ENCODE data around the gene NBL1.

NBL1 gene, protein sequence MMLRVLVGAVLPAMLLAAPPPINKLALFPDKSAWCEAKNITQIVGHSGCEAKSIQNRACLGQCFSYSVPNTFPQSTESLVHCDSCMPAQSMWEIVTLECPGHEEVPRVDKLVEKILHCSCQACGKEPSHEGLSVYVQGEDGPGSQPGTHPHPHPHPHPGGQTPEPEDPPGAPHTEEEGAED

DNA sequence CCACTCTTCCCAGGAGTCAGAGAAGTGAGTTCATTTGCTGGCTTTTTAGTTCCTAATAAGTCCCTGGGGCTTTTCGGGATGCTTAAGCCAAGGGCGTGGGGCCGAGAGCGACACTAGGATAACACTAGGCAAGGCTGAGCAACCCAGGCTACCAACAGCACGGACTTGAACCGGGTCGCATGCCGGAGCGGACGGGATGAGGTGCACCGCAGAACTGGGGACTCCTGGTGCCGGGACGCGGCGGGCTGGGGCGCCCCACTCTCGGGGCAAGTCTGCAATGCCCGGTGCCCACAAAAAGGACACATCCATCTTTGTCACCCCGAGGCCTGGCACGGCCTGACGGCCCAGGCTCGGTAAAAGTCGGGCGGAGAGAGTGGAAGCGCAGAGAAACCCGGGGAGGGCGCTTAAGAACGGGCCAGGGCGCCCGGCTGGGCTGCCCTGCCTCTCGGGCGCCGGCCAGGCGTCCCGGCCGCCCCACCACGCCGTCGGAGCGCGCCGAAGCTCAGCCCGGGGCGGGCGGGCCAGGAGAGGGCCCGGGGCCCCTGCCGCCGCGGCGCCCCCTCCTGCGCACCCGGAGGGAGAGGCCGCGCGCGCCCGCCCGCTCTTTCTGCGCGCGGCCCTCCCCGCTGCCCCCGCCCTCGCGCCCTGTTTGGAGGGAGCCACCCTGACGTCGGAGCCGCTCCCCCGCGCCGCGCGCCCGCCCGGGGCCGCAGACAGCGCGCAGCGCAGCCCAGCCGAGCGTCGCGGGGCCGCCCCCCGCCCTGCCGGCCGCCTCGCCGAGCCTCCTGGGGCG is at the start of gene NBL1:
TSS of gene NBL1 (plus strand) at position 710 of the 793 bp plus-strand sequence. CDS start 10,720 bp downstream, outside the sequence.
- TF ChIP-seq FOXP2 (optimal IDR thresholded peaks at IDR 0.05; ENCODE audit: control extremely low read depth, extremely low read length, insufficient read depth) (no peak), EZH2 (IDR thresholded peaks at IDR 0.05) (no peak), POLR2AphosphoS5 (IDR thresholded peaks at IDR 0.05; ENCODE audit: borderline replicate concordance, low read depth, low read length) (no peak)
- H3K4me3 ChIP-seq: peak within 1 kb of the TSS; percentile 80

DNA sequence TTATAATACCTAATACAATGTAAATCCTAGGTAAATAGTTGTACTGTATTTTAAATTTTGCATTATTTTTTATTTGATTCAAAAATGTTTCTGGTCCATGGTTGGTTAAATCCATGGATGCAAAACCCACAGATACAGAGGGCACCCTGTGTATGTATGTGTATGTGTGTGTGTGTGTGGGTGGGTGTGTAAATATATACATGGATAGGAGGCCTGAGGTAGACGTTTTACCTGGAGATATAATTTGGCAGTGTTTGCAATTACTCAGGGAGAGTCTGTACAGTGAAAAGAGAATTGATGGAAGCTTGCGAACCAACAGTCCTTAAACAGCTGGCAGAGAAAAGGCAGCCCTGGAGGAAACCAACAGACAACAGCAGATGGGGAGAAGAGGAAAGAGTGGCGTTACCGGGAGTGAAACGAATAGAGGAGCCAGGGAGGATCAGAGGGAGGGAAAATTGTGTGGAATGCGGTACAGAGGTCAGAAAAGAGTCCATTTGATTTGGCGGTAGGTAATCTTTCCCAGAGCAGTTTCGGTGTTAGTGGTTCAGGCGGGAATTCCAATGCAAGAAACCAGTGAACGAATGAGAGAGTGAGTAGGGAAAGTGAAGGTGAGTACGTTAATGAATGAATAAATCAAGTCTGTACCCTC is 47.9 kb upstream of the NBL1 start:
- H3K36me3 ChIP-seq (ENCODE audit: insufficient read depth, low read length): peaks cover 13% of the 10 kb centered on the region

More for the DNA sequence above, at the start of gene NBL1:
- Histone ChIP-seq H3K9me3 (ENCODE audit: low read depth, low read length) (no peaks in the 10 kb centered on the region), H3K27ac (no peak within 1 kb of the TSS), H3K9ac (ENCODE audit: insufficient read length) (peak within 1 kb of the TSS; percentile 62), H3K36me3 (ENCODE audit: insufficient read depth, low read length) (no peaks in the 10 kb centered on the region)
- no peak for DNase-seq (ENCODE audit: low read depth, low spot score)

DNA sequence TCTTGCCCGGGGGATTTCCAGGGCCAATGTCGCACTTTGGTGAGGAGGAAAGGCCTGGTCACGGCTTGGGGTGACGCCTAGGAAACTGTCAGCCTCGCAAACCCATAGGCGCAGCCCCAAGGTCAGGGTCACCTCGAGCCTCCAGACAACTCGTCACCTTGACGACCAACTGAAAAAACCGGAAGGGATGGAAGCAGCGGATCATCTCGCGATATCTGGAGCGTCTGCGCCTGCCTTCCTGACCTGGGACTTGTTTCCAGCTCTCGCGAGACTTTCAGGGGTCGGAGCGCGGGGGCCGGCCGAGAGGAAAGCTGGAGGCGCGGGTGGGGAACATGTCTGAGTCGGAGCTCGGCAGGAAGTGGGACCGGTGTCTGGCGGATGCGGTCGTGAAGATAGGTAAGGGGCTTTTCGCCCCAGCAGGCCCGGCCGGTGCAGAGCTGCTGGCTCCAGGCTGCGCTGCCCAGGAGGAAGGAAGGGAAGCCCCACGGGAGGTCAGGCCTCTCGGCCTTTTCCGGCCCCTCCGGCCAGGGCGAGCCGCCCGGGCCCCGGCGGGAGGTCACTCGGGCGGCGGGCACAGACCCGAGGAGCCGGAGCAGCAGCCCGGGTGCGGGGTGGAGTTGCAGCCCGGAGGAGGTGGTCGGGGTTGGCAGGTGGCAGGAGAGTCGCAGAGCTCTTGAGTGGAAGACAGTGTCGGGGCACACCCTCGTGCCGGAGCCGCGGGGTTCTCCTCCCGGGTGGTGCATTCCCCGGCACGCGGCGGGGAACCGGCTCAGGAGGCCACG is 47.2 kb upstream of the NBL1 start:
- no peak for TF ChIP-seq FOXP2 (optimal IDR thresholded peaks at IDR 0.05; ENCODE audit: control extremely low read depth, extremely low read length, insufficient read depth)
- TF ChIP-seq EZH2 (IDR thresholded peaks at IDR 0.05): no peak
- TF ChIP-seq POLR2AphosphoS5 (IDR thresholded peaks at IDR 0.05; ENCODE audit: borderline replicate concordance, low read depth, low read length): peak; percentile 89
- peak overlapping the region; percentile 73; the same call in 1 of the 2 replicates for H3K27ac ChIP-seq
- no peaks in the 10 kb centered on the region for H3K9me3 ChIP-seq (ENCODE audit: low read depth, low read length)
- H3K4me3 ChIP-seq: peak overlapping the region; percentile 98
- peak overlapping the region; percentile 96 for H3K9ac ChIP-seq (ENCODE audit: insufficient read length)
- H3K36me3 ChIP-seq (ENCODE audit: insufficient read depth, low read length): peaks cover 18% of the 10 kb centered on the region
- peak; percentile 86 for DNase-seq (ENCODE audit: low read depth, low spot score)

More for the DNA sequence above, 47.9 kb upstream of the NBL1 start:
- no peak for TF ChIP-seq POLR2AphosphoS5 (IDR thresholded peaks at IDR 0.05; ENCODE audit: borderline replicate concordance, low read depth, low read length)
- no peak for TF ChIP-seq EZH2 (IDR thresholded peaks at IDR 0.05)
- no peak for TF ChIP-seq FOXP2 (optimal IDR thresholded peaks at IDR 0.05; ENCODE audit: control extremely low read depth, extremely low read length, insufficient read depth)
- no peaks in the 10 kb centered on the region for H3K9me3 ChIP-seq (ENCODE audit: low read depth, low read length)
- H3K9ac ChIP-seq (ENCODE audit: insufficient read length): peak overlapping the region; percentile 96
- H3K4me3 ChIP-seq: peak overlapping the region; percentile 98
- H3K27ac ChIP-seq: peak overlapping the region; percentile 72; the same call in 1 of the 2 replicates
- no peak for DNase-seq (ENCODE audit: low read depth, low spot score)

DNA sequence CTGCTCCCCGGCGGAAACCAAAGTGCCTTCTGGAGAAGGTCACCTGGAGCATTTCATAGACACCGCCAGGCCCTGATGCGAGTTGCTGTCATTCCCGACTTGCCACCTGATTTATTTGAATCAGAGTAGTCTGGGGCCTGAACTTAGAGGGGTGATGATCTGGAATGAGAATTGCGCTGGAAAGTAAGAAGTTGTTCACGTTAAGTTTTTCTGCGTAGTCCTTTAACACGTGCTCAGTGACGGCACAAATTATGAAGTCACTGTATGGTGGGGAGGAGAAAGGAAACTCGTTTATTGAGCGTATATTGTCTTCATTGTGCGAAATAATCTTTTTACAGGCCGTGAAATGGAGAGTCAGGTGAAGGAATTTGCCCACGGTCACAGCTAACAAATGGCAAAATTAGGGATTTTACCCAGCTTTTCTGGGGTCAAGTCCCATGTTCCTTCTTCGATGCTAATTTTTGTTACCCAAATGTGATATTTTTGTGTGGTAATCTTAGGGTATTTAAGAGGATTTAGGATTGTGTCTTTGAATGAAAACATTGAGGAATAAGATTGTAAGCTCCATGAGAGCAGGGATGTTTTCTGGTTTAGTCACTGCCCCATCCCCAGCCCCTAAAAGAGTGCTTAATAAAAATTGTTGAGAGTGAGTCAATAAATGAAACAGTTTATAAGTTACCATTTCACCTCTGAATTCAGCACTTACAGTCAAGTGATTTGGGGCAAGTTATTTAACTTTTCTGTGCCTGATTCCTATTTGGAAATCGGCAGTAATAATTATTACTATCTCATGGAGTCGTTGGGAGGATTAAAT is 46.4 kb upstream of the NBL1 start:
- no peak for TF ChIP-seq EZH2 (IDR thresholded peaks at IDR 0.05)
- TF ChIP-seq FOXP2 (optimal IDR thresholded peaks at IDR 0.05; ENCODE audit: control extremely low read depth, extremely low read length, insufficient read depth): no peak
- TF ChIP-seq POLR2AphosphoS5 (IDR thresholded peaks at IDR 0.05; ENCODE audit: borderline replicate concordance, low read depth, low read length): no peak
- no peak for DNase-seq (ENCODE audit: low read depth, low spot score)
- Histone ChIP-seq H3K9me3 (ENCODE audit: low read depth, low read length) (no peaks in the 10 kb centered on the region), H3K4me3 (peak overlapping the region; percentile 98), H3K9ac (ENCODE audit: insufficient read length) (peak overlapping the region; percentile 96), H3K27ac (peak overlapping the region; percentile 73; the same call in 1 of the 2 replicates), H3K36me3 (ENCODE audit: insufficient read depth, low read length) (peaks cover 23% of the 10 kb centered on the region)

DNA sequence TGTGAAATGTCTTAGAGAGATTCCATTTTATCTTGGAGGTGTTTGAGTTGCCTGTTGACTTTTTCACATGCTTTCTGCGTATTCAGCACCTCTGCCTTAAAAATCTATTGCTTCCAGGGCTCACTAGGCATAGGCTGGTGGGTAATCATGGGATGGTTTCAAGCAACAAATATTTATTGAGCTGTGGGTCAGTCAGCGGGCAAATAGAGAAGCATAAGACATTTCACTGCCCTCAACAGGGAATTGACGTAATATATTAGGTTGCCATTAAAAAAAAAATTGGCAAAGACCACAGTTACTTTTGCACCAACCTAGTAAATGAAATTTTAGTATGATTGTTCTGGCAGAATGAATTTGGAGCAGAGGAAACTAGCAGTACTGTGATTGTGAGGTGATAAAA is 44.3 kb upstream of the NBL1 start:
- H3K36me3 ChIP-seq (ENCODE audit: insufficient read depth, low read length): peaks cover 24% of the 10 kb centered on the region
- H3K9ac ChIP-seq (ENCODE audit: insufficient read length): no peak overlapping the region
- no peak for DNase-seq (ENCODE audit: low read depth, low spot score)
- no peak overlapping the region for H3K27ac ChIP-seq
- no peak overlapping the region for H3K4me3 ChIP-seq
- no peaks in the 10 kb centered on the region for H3K9me3 ChIP-seq (ENCODE audit: low read depth, low read length)
- TF ChIP-seq FOXP2 (optimal IDR thresholded peaks at IDR 0.05; ENCODE audit: control extremely low read depth, extremely low read length, insufficient read depth) (no peak), EZH2 (IDR thresholded peaks at IDR 0.05) (no peak), POLR2AphosphoS5 (IDR thresholded peaks at IDR 0.05; ENCODE audit: borderline replicate concordance, low read depth, low read length) (no peak)

DNA sequence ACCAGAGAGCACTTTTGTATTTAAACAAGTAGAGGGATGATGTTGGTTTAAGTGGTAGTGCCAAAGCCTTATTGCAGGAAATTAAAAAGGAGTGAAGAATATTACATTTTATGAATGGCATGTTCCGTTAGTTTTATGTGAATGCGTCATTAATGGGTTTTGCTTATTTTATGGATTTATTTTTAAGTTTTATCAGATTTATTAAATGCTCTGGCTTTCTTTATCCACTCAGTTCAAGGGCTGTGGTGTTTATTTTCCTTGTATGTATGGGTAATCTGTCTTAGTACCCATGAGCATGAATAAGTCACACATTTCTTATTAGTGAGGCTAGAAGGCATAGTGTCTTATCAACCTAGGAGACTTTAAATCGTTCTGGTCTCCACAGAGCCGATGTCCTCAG is 41.6 kb upstream of the NBL1 start:
- Histone ChIP-seq H3K27ac (0 out of 2 replicates have a peak overlapping the region, but pooled peaks have one; percentile 5), H3K9me3 (ENCODE audit: low read depth, low read length) (no peaks in the 10 kb centered on the region), H3K36me3 (ENCODE audit: insufficient read depth, low read length) (peaks cover 29% of the 10 kb centered on the region), H3K4me3 (no peak overlapping the region), H3K9ac (ENCODE audit: insufficient read length) (no peak overlapping the region)
- TF ChIP-seq POLR2AphosphoS5 (IDR thresholded peaks at IDR 0.05; ENCODE audit: borderline replicate concordance, low read depth, low read length): no peak
- no peak for TF ChIP-seq EZH2 (IDR thresholded peaks at IDR 0.05)
- no peak for TF ChIP-seq FOXP2 (optimal IDR thresholded peaks at IDR 0.05; ENCODE audit: control extremely low read depth, extremely low read length, insufficient read depth)
- no peak for DNase-seq (ENCODE audit: low read depth, low spot score)

DNA sequence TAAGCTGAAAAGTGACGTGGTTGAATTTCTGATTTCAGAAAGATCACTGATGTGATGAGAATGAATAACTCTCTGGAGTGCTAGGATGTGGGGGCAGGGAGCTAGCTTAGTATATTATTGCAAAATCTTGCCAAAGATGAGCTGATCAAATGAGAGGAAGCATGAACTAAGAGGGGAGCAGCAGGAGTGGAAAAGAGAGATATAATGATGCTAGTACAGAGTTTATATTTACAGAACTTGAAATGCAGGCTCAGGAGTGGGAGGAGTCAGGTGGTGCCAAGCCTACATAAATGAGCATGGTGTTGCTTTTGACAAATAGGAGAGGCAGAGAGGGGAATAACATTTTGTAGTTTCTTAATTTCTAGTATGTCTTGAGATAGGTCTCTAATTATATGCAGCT is 38.1 kb upstream of the NBL1 start:
- TF ChIP-seq FOXP2 (optimal IDR thresholded peaks at IDR 0.05; ENCODE audit: control extremely low read depth, extremely low read length, insufficient read depth) (no peak), EZH2 (IDR thresholded peaks at IDR 0.05) (no peak), POLR2AphosphoS5 (IDR thresholded peaks at IDR 0.05; ENCODE audit: borderline replicate concordance, low read depth, low read length) (no peak)
- DNase-seq (ENCODE audit: low read depth, low spot score): no peak
- H3K36me3 ChIP-seq (ENCODE audit: insufficient read depth, low read length): peaks cover 24% of the 10 kb centered on the region

More for the DNA sequence above, 38.1 kb upstream of the NBL1 start:
- Histone ChIP-seq H3K9me3 (ENCODE audit: low read depth, low read length) (no peaks in the 10 kb centered on the region), H3K4me3 (no peak overlapping the region), H3K9ac (ENCODE audit: insufficient read length) (no peak overlapping the region), H3K27ac (no peak overlapping the region)

Measured in SK-N-MC (cell line).